Myocyte (in vitro differentiated cells): Measurements from ENCODE around the gene PKP4. TPM values are rescaled to one million over a fixed set of nuclear protein-coding genes. Genes with fewer than 3 reads are reported as not detected.
A peak's percentile ranks its signal among the peaks of the same experiment; 100 is the strongest.

Experiments used
- DNase-seq: peaks from one replicate; pipeline ENCODE4 v3.0.0-alpha.2; 2012; ENCODE audit warnings: low read depth
- total RNA-seq: library from RNA; depleted of rRNA; stranded (reverse); fragments of >200 nt; gene quantifications from 2 replicates; pipeline ENCODE4 v1.2.3, GENCODE V29; 2014

Gene PKP4
- total RNA-seq, 1 donor from 2014 or later: 31.4 TPM

GRCh38 chr2:158647436-158648231 is 190.9 kb downstream of the PKP4 start:
- no peak for DNase-seq

GRCh38 chr2:158649846-158650245 is 193.1 kb downstream of the PKP4 start:
- DNase-seq: no peak

- DNase-seq: no peak
Measured at GRCh38 chr2:158650646-158651357, 194.1 kb downstream of the PKP4 start.

GRCh38 chr2:158651358-158652057 is 194.8 kb downstream of the PKP4 start:
- DNase-seq: no peak

GRCh38 chr2:158655628-158656027 is 198.9 kb downstream of the PKP4 start:
- no peak for DNase-seq

GRCh38 chr2:158656492-158657229 is 199.9 kb downstream of the PKP4 start:
- peak; percentile 54 for DNase-seq

- DNase-seq: no peak
Measured at GRCh38 chr2:158658396-158658795, 201.6 kb downstream of the PKP4 start.

- no peak for DNase-seq
Measured at GRCh38 chr2:158659483-158659882, 202.7 kb downstream of the PKP4 start.

- DNase-seq: no peak
Measured at GRCh38 chr2:158661231-158661630, 204.5 kb downstream of the PKP4 start.

- no peak for DNase-seq
Measured at GRCh38 chr2:158662421-158662820, 205.7 kb downstream of the PKP4 start.

- DNase-seq: no peak
Measured at GRCh38 chr2:158663796-158664195, 207.0 kb downstream of the PKP4 start.

GRCh38 chr2:158664987-158665386 is 208.2 kb downstream of the PKP4 start:
- DNase-seq: peak; percentile 69

- peak; percentile 50 for DNase-seq
Measured at GRCh38 chr2:158665536-158666302, 209.0 kb downstream of the PKP4 start.

GRCh38 chr2:158666969-158667368 is 210.2 kb downstream of the PKP4 start:
- DNase-seq: no peak

GRCh38 chr2:158667586-158667985 is 210.8 kb downstream of the PKP4 start:
- no peak for DNase-seq

GRCh38 chr2:158668001-158668765 is 211.4 kb downstream of the PKP4 start:
- DNase-seq: no peak

GRCh38 chr2:158670292-158670691 is 213.5 kb downstream of the PKP4 start:
- DNase-seq: no peak

GRCh38 chr2:158671360-158672245 is 214.9 kb downstream of the PKP4 start:
- DNase-seq: no peak

- no peak for DNase-seq
Measured at GRCh38 chr2:158676295-158676694, 219.5 kb downstream of the PKP4 start.
